DMS53 (cell line): ENCODE results near the gene ATOX1.
"Not testable (repeated sequence)": the region's sequence is repeated elsewhere in the genome, so short reads cannot be mapped to it uniquely, and the experiment has no call there.

Source experiments
- DNase-seq: peaks from one replicate; lab custom pipeline; 2025; lab: John Stamatoyannopoulos, UW

ATOX1 gene

DNA sequence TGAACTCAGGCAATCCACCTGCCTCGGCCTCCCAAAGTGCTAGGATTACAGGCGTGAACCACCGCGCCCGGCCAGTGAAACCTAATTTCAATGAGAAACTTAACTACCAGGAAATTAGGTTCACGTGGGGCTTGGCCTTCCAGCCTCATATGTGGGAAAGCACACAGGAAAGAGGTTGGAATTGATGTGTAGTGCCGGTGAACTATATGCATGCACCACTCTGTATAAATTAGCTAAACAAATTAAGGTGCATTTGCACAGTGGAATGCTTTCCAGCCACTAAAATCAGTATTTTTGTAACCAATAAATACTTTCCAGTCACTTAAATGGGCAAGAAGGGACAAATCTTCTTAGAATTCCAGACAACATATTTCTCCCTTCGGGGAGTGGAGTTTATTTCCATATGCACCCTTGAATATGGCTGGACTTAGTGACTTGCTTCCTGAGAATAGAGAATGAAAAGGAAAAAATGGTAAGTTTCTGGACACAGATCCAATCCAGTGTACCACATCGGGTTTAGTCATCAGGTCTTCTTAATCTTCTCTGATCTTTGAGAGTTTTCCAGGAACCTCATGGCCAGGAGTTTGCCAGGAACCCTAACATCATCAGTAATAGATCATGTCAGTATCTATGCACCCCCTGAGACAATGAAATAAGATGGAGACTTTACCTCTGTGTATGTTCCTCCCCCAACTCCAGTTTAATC is 24.9 kb downstream of the ATOX1 start:
- no peak for DNase-seq

GRCh38 chr5:151730381-151730780 is 28.1 kb downstream of the ATOX1 start:
- no peak for DNase-seq

GRCh38 chr5:151729597-151729996 is 28.8 kb downstream of the ATOX1 start:
- DNase-seq = not testable (repeated sequence)

DNA sequence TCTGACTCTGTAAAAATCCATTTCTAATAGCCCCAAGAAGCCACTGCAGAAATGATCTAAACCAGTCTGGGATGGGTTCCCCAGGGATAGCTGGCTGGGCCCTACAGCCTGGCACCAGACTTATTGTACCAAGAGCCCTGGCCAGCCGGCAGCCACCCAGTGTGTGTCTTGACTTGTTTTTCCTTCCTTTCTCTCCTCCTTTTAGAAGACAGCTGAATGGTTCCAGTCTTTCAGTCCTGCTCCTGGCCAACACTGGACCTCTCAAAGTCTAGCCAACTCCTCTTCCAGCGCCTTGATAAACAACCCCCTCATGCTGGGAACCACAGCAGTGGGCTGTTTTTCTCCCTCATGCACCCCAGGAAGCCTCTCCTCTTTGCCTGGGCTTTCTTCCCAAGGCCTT is 34.1 kb downstream of the ATOX1 start:
- no peak for DNase-seq

DNA sequence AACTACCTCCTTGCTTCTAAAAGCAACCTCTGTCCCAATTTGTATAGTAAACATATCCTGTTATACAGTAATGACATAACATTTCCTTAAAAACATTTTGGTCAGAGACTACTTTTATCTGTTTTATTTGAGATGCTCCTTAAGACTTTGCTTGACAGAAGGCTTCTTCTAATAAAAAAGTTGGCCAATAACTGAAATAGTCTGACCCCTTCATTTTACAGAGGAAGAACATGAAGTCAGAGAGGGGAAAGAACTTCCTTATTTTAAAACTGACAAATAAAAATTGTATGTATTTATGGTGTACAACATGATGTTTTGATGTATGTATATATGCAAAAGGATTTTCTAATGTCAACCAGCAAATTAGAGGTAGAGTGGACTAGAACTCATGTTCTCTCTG is 35.9 kb downstream of the ATOX1 start:
- no peak for DNase-seq

GRCh38 chr5:151721812-151722391 is 36.5 kb downstream of the ATOX1 start:
- peak; percentile 23 for DNase-seq

GRCh38 chr5:151721087-151721646 is 37.3 kb downstream of the ATOX1 start:
- DNase-seq = no peak

- DNase-seq = no peak
Observed at GRCh38 chr5:151720215-151720614, 38.2 kb downstream of the ATOX1 start.

DNA sequence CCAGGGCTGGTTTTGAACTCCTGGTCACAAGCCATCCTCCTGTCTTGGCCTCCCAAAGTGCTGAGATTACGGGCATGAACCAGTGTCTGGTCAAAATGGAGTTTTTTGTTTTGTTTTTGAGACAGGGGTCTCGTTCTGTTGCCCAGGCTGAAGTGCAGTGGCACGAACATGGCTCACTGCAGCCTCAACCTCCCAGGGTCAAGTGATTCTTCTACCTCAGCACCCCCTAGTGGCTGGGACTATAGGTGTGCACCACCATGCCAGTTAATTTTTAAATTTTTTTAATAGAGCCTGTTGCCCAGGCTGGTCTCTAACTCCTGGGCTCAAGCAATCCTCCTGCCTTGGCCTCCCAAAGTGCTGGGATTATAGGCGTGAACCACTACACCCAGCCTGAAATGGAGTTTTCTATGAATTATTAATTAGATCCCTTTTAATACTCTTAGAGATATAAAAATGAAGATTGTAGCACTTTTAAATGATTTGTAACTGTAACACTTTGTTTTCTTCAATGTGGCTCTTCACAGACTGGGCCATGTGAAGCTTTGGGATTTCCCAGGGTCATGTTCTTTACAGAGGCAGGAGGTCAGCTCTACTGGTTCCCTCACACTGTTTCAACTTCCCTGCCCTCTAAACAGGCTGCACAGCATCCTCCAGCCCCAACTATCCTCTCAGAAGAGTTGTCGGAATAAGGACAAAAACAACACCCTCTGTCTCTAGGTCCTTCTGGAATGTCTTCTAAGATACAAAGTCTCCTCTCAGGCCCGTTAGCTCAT is 39.0 kb downstream of the ATOX1 start:
- peak; percentile 58 for DNase-seq

DNA sequence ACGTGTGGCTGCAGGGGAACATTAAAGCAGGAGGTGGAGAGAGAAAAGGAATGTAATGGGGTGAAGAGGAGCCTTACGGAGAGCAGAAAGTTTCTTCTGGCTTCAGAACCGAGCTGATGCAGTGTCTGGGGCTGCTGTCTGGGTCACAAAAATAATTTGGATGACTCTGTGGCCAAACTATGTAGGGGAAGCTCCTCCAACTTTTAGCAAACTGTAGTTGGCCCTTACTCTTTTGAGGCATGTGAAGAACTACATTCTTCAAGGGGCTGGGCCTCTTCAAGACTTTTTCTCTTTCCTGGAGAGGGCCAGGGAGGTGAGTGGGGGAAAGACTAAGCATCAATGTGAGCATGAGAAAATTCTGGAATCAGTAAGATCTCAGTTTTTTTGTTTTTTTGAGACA is 39.8 kb downstream of the ATOX1 start:
- DNase-seq = no peak

DNA sequence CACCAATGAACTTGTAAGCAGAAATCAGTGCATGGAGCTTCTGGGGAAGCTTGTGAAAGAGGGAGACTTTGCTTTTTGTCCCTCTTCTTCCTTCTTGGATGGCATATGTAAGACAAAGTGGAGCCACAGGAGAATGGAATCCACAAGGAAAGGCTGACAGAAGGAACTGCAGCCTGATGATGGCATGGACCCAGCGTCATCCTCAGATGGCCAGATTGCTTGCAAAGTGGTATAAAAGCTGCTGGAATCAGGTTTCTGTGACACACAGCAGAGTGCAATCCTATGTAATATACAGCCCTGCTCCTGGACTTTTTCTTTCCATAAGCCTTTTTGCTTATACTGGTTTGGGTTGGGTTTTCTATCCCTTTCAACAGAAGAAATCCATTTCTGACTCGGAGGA is 40.3 kb downstream of the ATOX1 start:
- no peak for DNase-seq

- DNase-seq = no peak
Observed at GRCh38 chr5:151717416-151717815, 41.0 kb downstream of the ATOX1 start.

DNA sequence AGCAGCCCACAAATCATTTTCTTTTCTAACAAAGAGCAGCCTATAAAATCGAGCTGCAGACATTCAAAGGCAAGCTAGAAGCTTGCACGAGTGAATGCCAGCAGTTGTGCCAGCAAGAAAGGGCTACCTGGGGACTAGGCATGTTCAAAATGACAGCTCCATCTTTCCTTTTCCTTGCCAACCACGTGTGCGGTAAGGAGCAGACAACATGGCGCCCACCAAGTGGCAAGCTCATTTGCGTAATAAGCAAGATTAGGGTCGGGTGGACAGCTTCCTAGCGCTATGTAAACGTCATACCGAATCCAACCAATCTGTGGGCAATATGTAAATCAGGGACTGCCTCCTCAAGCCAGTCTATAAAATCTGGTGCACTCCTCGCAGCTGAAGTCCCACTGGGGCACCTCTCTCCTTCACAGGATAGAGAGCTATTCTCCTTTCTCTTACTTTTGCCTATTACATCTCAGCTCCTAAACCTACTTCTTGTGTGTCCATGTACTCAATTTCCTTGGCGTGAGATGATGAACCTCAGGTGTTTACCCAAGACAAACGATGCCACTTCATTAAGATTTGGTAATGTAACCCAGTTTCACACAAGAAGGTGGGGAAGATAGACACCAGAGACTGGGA is 49.2 kb downstream of the ATOX1 start:
- no peak for DNase-seq

- DNase-seq = no peak
Observed at GRCh38 chr5:151708126-151708525, 50.3 kb downstream of the ATOX1 start.

- DNase-seq = no peak
Observed at GRCh38 chr5:151707567-151707966, 50.9 kb downstream of the ATOX1 start.

- no peak for DNase-seq
Observed at GRCh38 chr5:151706906-151707305, 51.5 kb downstream of the ATOX1 start.

- no peak for DNase-seq
Observed at GRCh38 chr5:151703780-151704179, 54.7 kb downstream of the ATOX1 start.

DNA sequence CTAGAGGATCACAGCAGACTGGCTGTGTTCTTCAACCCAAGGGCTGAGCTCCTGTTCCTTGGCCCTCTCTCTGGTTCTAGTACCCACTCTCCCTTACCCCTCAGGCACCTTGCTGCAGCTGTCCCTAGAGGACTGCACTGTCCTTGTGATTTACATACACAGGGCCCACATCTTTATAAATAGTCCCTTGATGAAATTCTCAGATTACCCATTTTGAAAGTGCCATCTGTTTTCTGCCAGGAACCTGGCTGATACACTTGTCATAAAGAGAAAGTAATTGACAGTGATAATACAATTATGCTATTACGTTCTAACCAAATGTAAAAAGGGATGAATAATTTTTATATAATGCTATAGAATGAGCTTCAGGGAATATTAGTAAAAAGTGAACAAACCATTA is 55.2 kb downstream of the ATOX1 start:
- DNase-seq = no peak

- DNase-seq = no peak
Observed at GRCh38 chr5:151700820-151701219, 57.6 kb downstream of the ATOX1 start.

- DNase-seq = no peak
Observed at GRCh38 chr5:151700296-151700695, 58.1 kb downstream of the ATOX1 start.

GRCh38 chr5:151699071-151699901 is 59.1 kb downstream of the ATOX1 start:
- no peak for DNase-seq

DNA sequence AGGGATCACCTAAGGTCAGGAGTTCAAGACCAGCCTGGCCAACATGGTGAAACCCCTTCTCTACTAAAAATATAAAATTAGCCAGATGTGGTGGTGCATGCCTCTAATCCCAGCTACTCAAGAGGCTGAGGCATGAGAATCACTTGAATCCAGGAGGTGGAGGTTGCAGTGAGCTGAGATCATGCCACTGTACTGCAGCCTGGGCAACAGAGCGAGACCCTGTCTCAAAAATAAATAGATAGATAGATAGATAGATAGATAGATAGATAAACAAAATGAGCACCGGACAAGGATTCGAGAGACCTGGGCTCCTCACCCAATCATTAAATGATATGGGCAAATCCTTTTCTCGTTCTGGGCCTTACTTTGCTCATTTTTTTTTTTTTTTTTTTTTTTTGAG is 60.4 kb downstream of the ATOX1 start:
- not testable (repeated sequence) for DNase-seq
